Measurements from ENCODE around the gene YLPM1.
A peak's percentile ranks its signal among the peaks of the same experiment; 100 is the strongest.

The YLPM1 gene

GRCh38 chr14:74859757-74860552 lies 96.8 kb downstream of the YLPM1 start:
- TF ChIP-seq CTCF (IDR thresholded peaks at IDR 0.05; ENCODE audit: insufficient read depth, low read depth, low read length, missing control alignments) = no peak
- H3K4me3 ChIP-seq (ENCODE audit: low read length) = no peak overlapping the region
- no peak for DNase-seq (ENCODE audit: low read depth)

- H3K4me3 ChIP-seq (ENCODE audit: low read length) = no peak overlapping the region
- TF ChIP-seq CTCF (IDR thresholded peaks at IDR 0.05; ENCODE audit: insufficient read depth, low read depth, low read length, missing control alignments) = peak; percentile 89
- DNase-seq (ENCODE audit: low read depth) = peak; percentile 88
These were observed 98.0 kb downstream of the YLPM1 start for GRCh38 chr14:74860899-74861733.

- no peak for DNase-seq (ENCODE audit: low read depth)
- no peak overlapping the region for H3K4me3 ChIP-seq (ENCODE audit: low read length)
- no peak for TF ChIP-seq CTCF (IDR thresholded peaks at IDR 0.05; ENCODE audit: insufficient read depth, low read depth, low read length, missing control alignments)
These were observed 98.6 kb downstream of the YLPM1 start for GRCh38 chr14:74861734-74862090.

- H3K4me3 ChIP-seq (ENCODE audit: low read length) = no peak overlapping the region
- no peak for DNase-seq (ENCODE audit: low read depth)
- no peak for TF ChIP-seq CTCF (IDR thresholded peaks at IDR 0.05; ENCODE audit: insufficient read depth, low read depth, low read length, missing control alignments)
These were observed 100.2 kb downstream of the YLPM1 start for GRCh38 chr14:74863274-74863673.

- no peak for DNase-seq (ENCODE audit: low read depth)
- TF ChIP-seq CTCF (IDR thresholded peaks at IDR 0.05; ENCODE audit: insufficient read depth, low read depth, low read length, missing control alignments) = no peak
- no peak overlapping the region for H3K4me3 ChIP-seq (ENCODE audit: low read length)
These were observed 101.1 kb downstream of the YLPM1 start for GRCh38 chr14:74864198-74864597.

GRCh38 chr14:74865156-74865555 lies 102.0 kb downstream of the YLPM1 start:
- TF ChIP-seq CTCF (IDR thresholded peaks at IDR 0.05; ENCODE audit: insufficient read depth, low read depth, low read length, missing control alignments) = no peak
- no peak overlapping the region for H3K4me3 ChIP-seq (ENCODE audit: low read length)
- no peak for DNase-seq (ENCODE audit: low read depth)

Data from epithelial cell of esophagus (primary cell).